SK-N-SH (cell line): ENCODE measurements around the gene TMEM145. TPM values are rescaled to one million over a fixed set of nuclear protein-coding genes. Genes with fewer than 3 reads are reported as not detected.
A peak's percentile ranks its signal among the peaks of the same experiment; 100 is the strongest.

Source experiments
- CTCF ChIA-PET: fragments of 300-600, 350-600 bp; formaldehyde crosslinking; extraction: SDS; loops from one replicate; lab custom pipeline; 2021; lab: Yijun Ruan, JAX
- POLR2A ChIA-PET: fragments of 350-600 bp; sonication (Branson Sonifier 250); formaldehyde crosslinking; extraction: SDS; loops from one replicate; lab custom pipeline; 2020; ENCODE audit warnings: antibody characterized with exemption, inconsistent platforms; lab: Yijun Ruan, JAX
- DNase-seq: peaks from one replicate; pipeline ENCODE4 v3.0.0; 2012
- H2AFZ ChIP-seq: fragments of 200-600 bp; sonication (generic); 2 replicates; pipeline ENCODE4 v1.8.1; 2016; ENCODE audit warnings: antibody characterized with exemption, mild to moderate bottlenecking, low read depth
- H3F3A ChIP-seq: fragments of 200-600 bp; sonication (generic); replicated peaks from 2 replicates; pipeline ENCODE3; 2016; ENCODE audit warnings: antibody characterized with exemption, mild to moderate bottlenecking; ENCODE audit not compliant: insufficient read depth
- H3K27ac ChIP-seq, 2 experiments: fragments of 200-500 bp in 1 of 2; fragments of 200-600 bp in 1 of 2; sonication (Bioruptor generic) in 1 of 2; sonication (generic), shearing (Covaris generic) in 1 of 2; 2 replicates each; pipeline versions ENCODE4 v1.5.1 to v1.6.1; 2014 to 2016; ENCODE audit warnings: low read depth in 2 of 2, inconsistent platforms in 1 of 2, low read length in 1 of 2, mild to moderate bottlenecking in 1 of 2, mixed read lengths in 1 of 2
- H3K27me3 ChIP-seq: fragments of 200-600 bp; sonication (generic), shearing (Covaris generic); 2 replicates; pipeline ENCODE4 v1.6.1; 2016; ENCODE audit warnings: mixed run types; ENCODE audit not compliant: insufficient read depth
- H3K36me3 ChIP-seq, 2 experiments: fragments of 200-500 bp in 1 of 2; fragments of 200-600 bp in 1 of 2; sonication (Bioruptor generic) in 1 of 2; sonication (generic) in 1 of 2; replicated peaks in 1 of 2; 2 replicates each; pipeline versions ENCODE3 to v1.5.1; 2014 to 2016; ENCODE audit warnings: low read length in 1 of 2, mild to moderate bottlenecking in 1 of 2; ENCODE audit not compliant: insufficient read depth in 2 of 2, control insufficient read depth in 1 of 2
- H3K4me1 ChIP-seq, 2 experiments: fragments of 200-500 bp in 1 of 2; fragments of 200-600 bp in 1 of 2; sonication (Bioruptor generic) in 1 of 2; sonication (generic), shearing (Covaris generic) in 1 of 2; 2 replicates each; pipeline versions ENCODE4 v1.5.1 to v1.6.1; 2014 to 2016; ENCODE audit warnings: low read depth in 1 of 2, low read length in 1 of 2, mixed run types in 1 of 2; ENCODE audit not compliant: insufficient read depth in 2 of 2, control insufficient read depth in 1 of 2
- H3K4me2 ChIP-seq: fragments of 200-600 bp; sonication (generic), shearing (Covaris generic); 2 replicates; pipeline ENCODE4 v1.6.1; 2017; ENCODE audit warnings: mixed run types
- H3K4me3 ChIP-seq, 2 experiments: fragments of 200-500 bp in 1 of 2; fragments of 200-600 bp in 1 of 2; sonication (Bioruptor generic) in 1 of 2; sonication (generic), shearing (Covaris generic) in 1 of 2; 2 replicates each; pipeline versions ENCODE4 v1.5.1 to v1.8.1; 2014 to 2016; ENCODE audit warnings: low read depth in 2 of 2, inconsistent platforms in 1 of 2, low read length in 1 of 2, mild to moderate bottlenecking in 1 of 2, mixed read lengths in 1 of 2, moderate library complexity in 1 of 2
- H3K79me2 ChIP-seq: fragments of 200-600 bp; sonication (generic); 2 replicates; pipeline ENCODE4 v1.8.1; 2017; ENCODE audit warnings: mild to moderate bottlenecking; ENCODE audit not compliant: insufficient read depth
- H3K9ac ChIP-seq: fragments of 200-600 bp; sonication (generic); 2 replicates; pipeline ENCODE4 v1.6.1; 2017; ENCODE audit warnings: mixed run types
- H3K9me2 ChIP-seq: fragments of 200-600 bp; sonication (generic); 2 replicates; pipeline ENCODE4 v1.6.1; 2017; ENCODE audit warnings: mixed run types
- H3K9me3 ChIP-seq: fragments of 200-600 bp; sonication (generic); 2 replicates; pipeline ENCODE4 v1.6.1; 2017; ENCODE audit warnings: mixed run types, mild to moderate bottlenecking, moderate library complexity
- H4K20me1 ChIP-seq: fragments of 200-600 bp; sonication (generic); 2 replicates; pipeline ENCODE4 v1.6.1; 2017; ENCODE audit warnings: mild to moderate bottlenecking, mixed run types; ENCODE audit not compliant: insufficient read depth
- CHD2 ChIP-seq: fragments of 150-350 bp; IDR thresholded peaks from 2 replicates; pipeline ENCODE4 v1.6.1; 2018; ENCODE audit warnings: low read length; ENCODE audit not compliant: partially characterized antibody
- ELF1 ChIP-seq: IDR thresholded peaks from 2 replicates; pipeline ENCODE4 v1.4.0; 2012
- EP300 ChIP-seq, 2 experiments: IDR thresholded peaks; 2 replicates each; pipeline versions ENCODE4 v1.4.0 to v1.6.1; 2012; ENCODE audit warnings: borderline replicate concordance in 1 of 2, low read depth in 1 of 2, low read length in 1 of 2
- EZH2phosphoT487 ChIP-seq: fragments of 200-600 bp; sonication (generic); IDR thresholded peaks from 2 replicates; pipeline ENCODE4 v1.6.1; 2017; ENCODE audit warnings: low read depth, mixed run types, mild to moderate bottlenecking, antibody characterized with exemption, moderate library complexity, borderline replicate concordance
- GABPA ChIP-seq: IDR thresholded peaks from 2 replicates; pipeline ENCODE4 v1.4.0; 2012; ENCODE audit warnings: low read depth, mild to moderate bottlenecking
- GATA2 ChIP-seq: sonication (generic); formaldehyde crosslinking; IDR thresholded peaks from 2 replicates; pipeline ENCODE4 v1.5.0; 2020; ENCODE audit warnings: mild to moderate bottlenecking, missing genetic modification reagents
- IRF3 ChIP-seq: fragments of 150-350 bp; IDR thresholded peaks from 2 replicates; pipeline ENCODE4 v1.6.1; 2016; ENCODE audit warnings: mild to moderate bottlenecking, low read depth, low read length
- JUND ChIP-seq: IDR thresholded peaks from 2 replicates; pipeline ENCODE4 v1.4.0; 2012
- MEF2A ChIP-seq: IDR thresholded peaks from 2 replicates; pipeline ENCODE4 v1.4.0; 2012; ENCODE audit warnings: low read depth, borderline replicate concordance
- NFIC ChIP-seq: IDR thresholded peaks from 2 replicates; pipeline ENCODE4 v1.4.0; 2012; ENCODE audit warnings: borderline replicate concordance
- NRF1 ChIP-seq: IDR thresholded peaks from 2 replicates; pipeline ENCODE4 v1.6.1; 2012; ENCODE audit warnings: low read depth, mild to moderate bottlenecking, low read length
- POLR2AphosphoS5 ChIP-seq: IDR thresholded peaks from 2 replicates; pipeline ENCODE4 v1.6.1; 2012; ENCODE audit warnings: low read depth, low read length
- RAD21 ChIP-seq: IDR thresholded peaks from 2 replicates; pipeline ENCODE4 v1.6.1; 2012; ENCODE audit warnings: mild to moderate bottlenecking, low read length
- REST ChIP-seq: IDR thresholded peaks from 2 replicates; pipeline ENCODE4 v1.6.1; 2012; ENCODE audit warnings: mild to moderate bottlenecking, low read depth, low read length, moderate library complexity
- RFX5 ChIP-seq: IDR thresholded peaks from 2 replicates; pipeline ENCODE4 v1.6.1; 2012; ENCODE audit warnings: mild to moderate bottlenecking, improper control_type of control experiment, low read length
- RXRA ChIP-seq: IDR thresholded peaks from 2 replicates; pipeline ENCODE4 v1.4.0; 2012; ENCODE audit warnings: low read depth, mild to moderate bottlenecking, borderline replicate concordance
- SMC3 ChIP-seq: IDR thresholded peaks from 2 replicates; pipeline ENCODE4 v1.6.1; 2012; ENCODE audit warnings: low read depth, low read length, improper control_type of control experiment
- TEAD4 ChIP-seq: IDR thresholded peaks from 2 replicates; pipeline ENCODE4 v1.4.0; 2012; ENCODE audit warnings: mild to moderate bottlenecking, borderline replicate concordance; ENCODE audit not compliant: insufficient read depth
- YY1 ChIP-seq: IDR thresholded peaks from 2 replicates; pipeline ENCODE4 v1.4.0; 2012; ENCODE audit warnings: low read depth, mild to moderate bottlenecking
- ZBTB33 ChIP-seq: IDR thresholded peaks from 2 replicates; pipeline ENCODE4 v1.4.0; 2012; ENCODE audit warnings: low read depth, borderline replicate concordance
- WGBS: methylation state at CpG from one replicate; pipeline ENCODE4 v1.1.6; 2017; ENCODE audit warnings: low lambda C conversion rate; 5-methylcytosine and 5-hydroxymethylcytosine counted together
- polyA plus RNA-seq, 3 experiments: library from polyadenylated mRNA; depleted of rRNA; stranded (reverse); fragments of >200 nt; gene quantifications; 2 replicates each; pipeline ENCODE4 v1.2.3, GENCODE V29; 2012

The TMEM145 gene
- polyA plus RNA-seq, 1 of the 3 experiments (the other 2 are of a cell fraction) = 2.0 TPM

- no peaks in the 10 kb centered on the region for H3K9me3 ChIP-seq
- CTCF ChIA-PET = interaction anchor here (1.3 to 1.9 kb wide), 2 partner anchors 17 to 27 kb away, joined by 3 to 4 read pairs; no protein-coding TSS in a partner anchor
- H3K4me1 ChIP-seq = peaks cover 18 to 52% of the 10 kb centered on the region in 2 experiments; a peak in 3 of 4 replicates
- 96% methylated on average over 25 of the region's 35 CpGs for WGBS
- peaks cover 13 to 39% of the 10 kb centered on the region in 2 experiments for H3K36me3 ChIP-seq
- H3K4me2 ChIP-seq = peak overlapping the region; percentile 90; the same call in 1 of the 2 replicates
- peaks cover 12% of the 10 kb centered on the region for H3F3A ChIP-seq
- TF ChIP-seq IRF3 (no peak), POLR2AphosphoS5 (no peak), GATA2 (CRISPR knock-in tag) (no peak), GABPA (no peak), CHD2 (no peak), NRF1 (no peak), JUND (no peak), ELF1 (no peak), NFIC (no peak)
- H4K20me1 ChIP-seq = no peaks in the 10 kb centered on the region
- H3K9ac ChIP-seq = 0 out of 2 replicates have a peak overlapping the region, but pooled peaks have one; percentile 86
- peak overlapping the region in 1 of 2 experiments; percentile 92; a peak in 1 of 4 replicates for H3K27ac ChIP-seq
- DNase-seq = no peak
- H2AFZ ChIP-seq = no peak overlapping the region
- no peaks in the 10 kb centered on the region for H3K9me2 ChIP-seq
- no peaks in the 10 kb centered on the region for H3K27me3 ChIP-seq
- peaks cover 77% of the 10 kb centered on the region for H3K79me2 ChIP-seq
- POLR2A ChIA-PET = no interaction called here
- no peak overlapping the region for H3K4me3 ChIP-seq
These were observed 41.1 kb upstream of the TMEM145 start for GRCh38 chr19:42271861-42272534.

GRCh38 chr19:42272535-42272897 is 40.6 kb upstream of the TMEM145 start:
- Histone ChIP-seq H3K9me2 (no peaks in the 10 kb centered on the region), H3K36me3 (peaks cover 13 to 39% of the 10 kb centered on the region in 2 experiments), H3K4me2 (no peak overlapping the region), H3K9me3 (no peaks in the 10 kb centered on the region), H3K79me2 (peaks cover 81% of the 10 kb centered on the region), H4K20me1 (no peaks in the 10 kb centered on the region), H3K4me3 (no peak overlapping the region), H2AFZ (no peak overlapping the region), H3K9ac (no peak overlapping the region), H3F3A (peaks cover 17% of the 10 kb centered on the region), H3K27me3 (no peaks in the 10 kb centered on the region), H3K27ac (no peak overlapping the region; a peak in 1 of 4 replicates), H3K4me1 (peaks cover 22 to 56% of the 10 kb centered on the region in 2 experiments)
- DNase-seq = no peak
- no peak for TF ChIP-seq EZH2phosphoT487
- no peak for TF ChIP-seq JUND
- TF ChIP-seq REST = no peak
- TF ChIP-seq RFX5 = no peak
- TF ChIP-seq ZBTB33 = no peak
- no peak for TF ChIP-seq YY1
- TF ChIP-seq SMC3 = no peak
- TF ChIP-seq RAD21 = no peak
- TF ChIP-seq NFIC = no peak
- no peak for TF ChIP-seq EP300 (IDR thresholded peaks at IDR 0.05; ENCODE audit: borderline replicate concordance in 1 of 2, low read depth in 1 of 2, low read length in 1 of 2)
- TF ChIP-seq ELF1 = no peak
- no peak for TF ChIP-seq TEAD4
- no peak for TF ChIP-seq GABPA
- no peak for TF ChIP-seq CHD2
- no peak for TF ChIP-seq RXRA
- no peak for TF ChIP-seq MEF2A
- 93% methylated on average over 3 of the region's 9 CpGs for WGBS
- CTCF ChIA-PET = interaction anchor here (1.3 kb wide), 1 partner anchor 28 kb away, joined by 3 read pairs; no protein-coding TSS in a partner anchor
- POLR2A ChIA-PET = no interaction called here
